HG02678 (cell line): ENCODE results near the gene CELA3B.
"Not testable (repeated sequence)": the region's sequence is repeated elsewhere in the genome, so short reads cannot be mapped to it uniquely, and the experiment has no call there.

Source experiments
- ATAC-seq: cut with Tn5 transposase; IDR thresholded peaks from one replicate; pipeline ENCODE4 v1.9.1; 2021; ENCODE audit warnings: mild to moderate bottlenecking, moderate library complexity; ENCODE audit not compliant: unreplicated experiment

CELA3B gene

GRCh38 chr1:21974699-21975098 lies 2.1 kb upstream of the CELA3B start:
- ATAC-seq: not testable (repeated sequence)

GRCh38 chr1:21975296-21975695 lies 1.5 kb upstream of the CELA3B start:
- not testable (repeated sequence) for ATAC-seq

GRCh38 chr1:21978209-21978608 lies 1.4 kb downstream of the CELA3B start:
- ATAC-seq: not testable (repeated sequence)

GRCh38 chr1:21980515-21981220 lies 3.8 kb downstream of the CELA3B start:
- not testable (repeated sequence) for ATAC-seq

DNA sequence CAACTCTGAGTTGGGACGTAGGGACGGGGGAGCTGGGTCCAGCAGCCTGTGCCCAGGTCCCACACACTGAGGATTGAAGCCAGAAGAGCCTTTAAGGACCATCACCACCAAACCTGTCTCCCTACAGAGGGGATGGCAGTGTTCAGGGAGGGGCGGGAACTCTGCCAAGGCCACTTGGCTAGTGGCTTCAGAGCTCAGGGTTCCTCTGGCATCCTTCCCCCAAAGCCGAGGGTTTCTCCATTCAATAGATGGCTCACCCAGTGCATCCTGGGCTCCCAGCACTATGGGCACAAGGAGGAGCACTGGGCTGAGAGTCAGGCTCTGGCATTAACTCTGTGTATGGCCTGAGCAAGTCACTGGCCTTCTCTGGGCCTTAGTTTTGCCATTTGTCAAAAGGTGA lies 4.4 kb downstream of the CELA3B start:
- not testable (repeated sequence) for ATAC-seq

GRCh38 chr1:21982122-21982521 lies 5.3 kb downstream of the CELA3B start:
- not testable (repeated sequence) for ATAC-seq

DNA sequence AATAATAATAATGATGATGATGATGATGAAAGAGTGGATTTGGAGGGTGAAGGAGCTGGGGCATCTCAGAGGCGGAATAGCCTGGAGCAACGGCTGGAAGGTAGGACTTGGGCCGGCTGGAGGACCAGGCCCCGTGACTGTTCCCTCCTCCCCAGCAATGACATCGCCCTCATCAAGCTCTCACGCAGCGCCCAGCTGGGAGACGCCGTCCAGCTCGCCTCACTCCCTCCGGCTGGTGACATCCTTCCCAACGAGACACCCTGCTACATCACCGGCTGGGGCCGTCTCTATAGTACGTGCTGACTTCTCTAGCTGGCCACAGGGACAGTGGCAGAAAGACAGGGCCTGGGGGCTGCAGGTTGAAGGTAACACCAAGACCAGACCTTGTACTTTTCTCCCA lies 6.7 kb downstream of the CELA3B start:
- ATAC-seq: not testable (repeated sequence)

GRCh38 chr1:21985893-21986292 lies 9.1 kb downstream of the CELA3B start:
- ATAC-seq: not testable (repeated sequence)

DNA sequence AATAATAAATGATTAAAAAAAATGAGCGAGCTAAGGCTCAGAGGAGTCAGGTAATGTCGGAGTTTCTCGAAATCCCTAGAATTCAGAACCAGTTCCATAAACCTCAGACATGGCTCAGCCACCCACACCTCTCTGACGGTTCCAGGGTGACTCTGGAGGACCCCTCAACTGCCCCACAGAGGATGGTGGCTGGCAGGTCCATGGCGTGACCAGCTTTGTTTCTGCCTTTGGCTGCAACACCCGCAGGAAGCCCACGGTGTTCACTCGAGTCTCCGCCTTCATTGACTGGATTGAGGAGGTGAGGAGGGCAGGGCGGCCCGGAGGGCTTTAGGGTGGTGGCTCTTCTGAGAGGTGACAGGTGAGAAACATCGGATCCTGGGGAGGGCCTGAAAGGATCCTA lies 9.6 kb downstream of the CELA3B start:
- ATAC-seq: not testable (repeated sequence)

DNA sequence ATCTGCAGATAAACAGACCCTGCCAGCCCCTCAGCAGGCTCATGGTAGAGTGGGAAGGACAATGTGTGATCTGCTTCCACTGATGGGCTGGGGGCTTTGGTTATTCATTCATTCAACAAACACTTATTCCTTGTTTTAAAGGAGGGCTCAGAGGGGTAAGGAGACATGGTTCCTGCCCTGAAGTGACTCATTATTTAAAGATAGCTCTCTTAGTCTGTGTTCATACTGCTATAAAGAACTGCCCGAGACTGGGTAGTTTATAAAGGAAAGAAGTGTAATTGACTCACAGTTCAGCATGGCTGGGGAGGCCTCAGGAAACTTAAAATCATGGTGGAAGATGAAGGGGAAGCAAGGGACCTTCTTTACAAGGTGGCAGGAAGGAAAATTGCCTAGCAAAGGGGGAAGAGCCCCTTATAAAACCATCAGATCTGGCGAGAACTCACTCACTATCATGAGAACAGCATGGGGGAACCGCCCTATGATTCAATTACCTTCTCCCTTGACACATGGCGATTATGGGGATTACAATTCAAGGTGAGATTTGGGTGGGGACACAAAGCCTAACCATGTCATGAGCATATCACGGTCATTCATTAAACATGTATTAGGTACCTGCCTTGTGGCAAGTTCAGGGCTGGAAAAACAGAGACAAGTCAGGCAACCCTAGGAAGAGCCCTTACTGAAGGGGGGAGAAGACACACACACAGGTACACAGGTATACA lies 13.0 kb downstream of the CELA3B start:
- ATAC-seq: not testable (repeated sequence)

DNA sequence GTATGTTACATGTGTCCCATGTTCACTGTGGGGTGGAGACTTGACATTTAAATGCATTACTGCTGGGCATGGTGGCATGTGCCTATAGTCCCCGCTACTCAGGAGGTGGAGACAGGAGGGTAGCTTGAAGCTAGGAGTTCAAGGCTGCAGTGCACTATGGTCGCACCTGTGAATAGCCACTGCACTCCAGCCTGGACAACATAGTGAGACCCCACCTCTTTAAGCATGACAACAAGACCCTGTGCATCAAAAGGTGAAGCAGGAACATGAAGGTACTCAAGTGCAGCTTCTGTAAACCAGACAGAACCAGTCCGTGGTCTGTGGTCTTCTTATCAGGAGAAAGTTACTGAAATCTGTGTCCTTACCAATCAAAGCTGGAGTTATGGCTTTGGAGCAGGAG lies 15.4 kb downstream of the CELA3B start:
- ATAC-seq: not testable (repeated sequence)

- ATAC-seq: not testable (repeated sequence)
Measured at GRCh38 chr1:21994716-21995115, 17.9 kb downstream of the CELA3B start.

- ATAC-seq: not testable (repeated sequence)
Measured at GRCh38 chr1:21996663-21996970, 19.8 kb downstream of the CELA3B start.

DNA sequence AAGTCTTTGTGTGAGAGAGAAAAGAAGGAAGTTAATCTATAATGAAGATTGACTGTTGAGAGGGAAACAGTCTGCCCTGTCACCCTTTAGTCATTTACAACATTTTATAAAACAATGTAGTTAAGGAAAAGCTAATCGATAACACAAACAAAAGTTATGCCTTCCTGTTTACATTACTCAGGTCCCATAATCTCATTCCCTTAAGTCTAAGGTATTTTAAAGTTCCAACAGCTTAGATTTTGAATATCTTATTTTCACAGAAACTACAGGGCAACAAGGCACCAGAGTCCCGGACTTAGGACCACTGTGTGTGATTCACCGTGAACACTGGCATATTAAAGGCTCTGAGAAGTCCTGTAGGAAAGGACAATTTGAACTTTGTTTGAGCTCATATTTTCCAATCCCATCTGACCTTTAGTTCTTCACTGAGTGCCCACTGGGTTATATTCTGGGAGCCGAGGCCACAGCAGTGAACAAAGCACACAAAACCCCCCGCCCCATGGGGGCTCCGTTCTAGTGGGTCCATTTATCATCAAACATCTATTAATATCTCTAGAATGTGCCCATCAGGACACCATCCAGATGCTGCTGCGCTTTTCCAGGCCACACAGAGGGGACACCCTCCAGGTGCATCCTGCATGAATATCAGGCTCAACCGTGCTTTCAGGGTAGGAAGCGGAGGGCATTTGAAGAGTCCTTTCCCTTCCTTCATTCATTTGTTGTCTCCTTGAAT lies 21.2 kb downstream of the CELA3B start:
- not testable (repeated sequence) for ATAC-seq

DNA sequence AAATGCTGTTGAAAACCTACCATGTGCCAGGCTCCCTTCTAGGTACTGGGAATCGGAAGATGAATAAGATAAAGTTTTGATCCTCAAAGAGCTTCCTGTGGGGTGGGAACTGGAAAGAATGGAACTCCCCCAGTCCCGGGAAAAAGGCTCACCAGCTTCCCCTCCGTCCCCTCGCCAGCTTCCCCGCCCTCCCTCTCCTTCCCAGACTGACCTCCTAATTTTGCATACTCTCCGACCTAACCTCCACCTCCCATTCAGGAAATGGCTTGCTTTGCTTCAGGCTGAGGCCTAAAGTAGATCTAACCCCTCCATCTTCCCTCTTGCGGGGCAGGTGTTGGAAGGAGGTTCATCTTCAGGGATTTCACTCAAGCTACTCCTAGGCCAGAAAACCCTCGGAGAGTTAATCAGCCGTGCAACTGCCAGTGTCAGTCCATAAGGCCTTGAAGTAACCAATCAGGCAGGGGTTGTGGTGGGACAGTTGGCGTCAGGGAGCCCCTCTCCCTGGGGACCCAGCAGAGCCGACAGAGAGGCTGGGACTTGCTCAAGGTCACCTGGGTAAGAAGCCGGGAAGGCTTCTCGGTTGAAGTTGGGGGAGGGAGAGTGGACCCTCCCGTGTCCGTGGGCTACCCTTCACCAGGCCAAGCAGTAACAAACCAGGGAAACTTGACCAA lies 21.9 kb downstream of the CELA3B start:
- ATAC-seq: not testable (repeated sequence)

DNA sequence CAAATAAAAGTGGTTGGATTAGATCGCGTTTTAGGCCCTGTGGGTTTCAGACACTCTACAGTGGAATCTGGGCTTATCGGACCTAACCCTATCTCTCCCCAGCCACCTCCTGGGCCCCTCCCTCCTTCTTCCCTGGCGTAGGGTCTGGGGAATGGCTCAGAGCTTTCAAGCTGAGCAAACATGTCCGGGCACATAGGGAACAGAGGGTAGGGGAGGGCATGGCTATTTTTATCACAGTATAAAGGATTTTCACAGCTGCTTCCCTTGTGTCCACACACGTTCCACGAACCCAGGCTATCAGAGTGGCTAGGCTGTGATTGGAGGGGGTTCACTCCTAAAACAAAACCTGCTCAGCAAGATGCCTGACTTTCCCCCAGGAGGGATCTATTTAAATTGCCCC lies 22.8 kb downstream of the CELA3B start:
- ATAC-seq: not testable (repeated sequence)

GRCh38 chr1:22001409-22001808 lies 24.6 kb downstream of the CELA3B start, which contains the start of gene CELA3A:
CELA3A (plus strand) TSS chr1:22001657; CDS start chr1:22001675, 18 bp downstream.
- no peak for ATAC-seq

- not testable (repeated sequence) for ATAC-seq
Measured at GRCh38 chr1:22002461-22002860, 25.6 kb downstream of the CELA3B start.

DNA sequence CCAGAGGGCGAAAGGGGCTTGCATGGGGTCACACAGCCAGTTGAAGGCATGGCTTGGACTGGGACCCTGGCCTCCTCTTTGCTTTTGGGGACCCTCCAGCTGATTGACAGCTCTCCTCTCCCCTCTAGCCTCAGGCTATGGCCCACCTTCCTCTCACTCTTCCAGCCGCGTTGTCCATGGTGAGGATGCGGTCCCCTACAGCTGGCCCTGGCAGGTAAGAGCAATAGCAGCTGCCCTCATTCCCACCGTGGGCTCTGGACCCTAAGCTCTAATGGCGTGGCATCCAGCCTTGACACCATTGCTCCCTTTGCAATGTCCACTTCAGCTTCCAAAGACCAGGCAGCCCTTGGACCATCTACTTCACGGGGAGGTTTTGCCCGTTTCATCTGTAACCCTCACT lies 26.1 kb downstream of the CELA3B start:
- ATAC-seq: not testable (repeated sequence)

DNA sequence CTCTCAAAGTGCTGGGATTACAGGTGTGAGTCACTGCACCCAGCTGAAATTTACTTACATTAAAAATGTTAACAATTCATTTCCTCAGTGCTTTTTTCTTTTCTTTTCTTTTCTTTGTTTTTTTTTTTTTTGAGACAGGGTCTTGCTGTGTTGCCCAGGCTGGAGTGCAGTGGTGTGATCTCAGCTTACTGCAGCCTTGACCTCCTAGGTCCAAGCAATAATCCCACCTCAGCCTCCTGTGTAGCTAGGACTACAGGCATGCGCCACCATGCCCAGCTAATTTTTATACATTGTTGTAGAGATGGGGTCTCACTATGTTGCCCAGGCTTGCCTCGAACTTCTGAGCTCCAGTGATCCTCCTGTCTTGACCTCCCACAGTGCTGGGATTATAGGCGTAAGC lies 27.1 kb downstream of the CELA3B start:
- not testable (repeated sequence) for ATAC-seq
